ENCODE measurements around the gene ZNF785.

ZNF785 gene

GRCh38 chr16:30567991-30568638, 17.4 kb downstream of the ZNF785 start:
- H3K27ac ChIP-seq = no peak overlapping the region

GRCh38 chr16:30567160-30567990, 18.1 kb downstream of the ZNF785 start:
- TF ChIP-seq CTCF (conservative IDR thresholded peaks at IDR 0.05) (no peak), ZFX (IDR thresholded peaks at IDR 0.05) (no peak)
- no peak overlapping the region for H3K27ac ChIP-seq

More at GRCh38 chr16:30567991-30568638, 17.4 kb downstream of the ZNF785 start:
- no peak for TF ChIP-seq CTCF (conservative IDR thresholded peaks at IDR 0.05)

GRCh38 chr16:30566531-30566930, 19.0 kb downstream of the ZNF785 start:
- H3K27ac ChIP-seq = no peak overlapping the region

GRCh38 chr16:30565984-30566383, 19.5 kb downstream of the ZNF785 start:
- no peak overlapping the region for H3K27ac ChIP-seq

More at GRCh38 chr16:30566531-30566930, 19.0 kb downstream of the ZNF785 start:
- TF ChIP-seq ZFX (IDR thresholded peaks at IDR 0.05) = no peak
- no peak for TF ChIP-seq CTCF (conservative IDR thresholded peaks at IDR 0.05)

GRCh38 chr16:30565526-30565925, 20.0 kb downstream of the ZNF785 start:
- no peak for TF ChIP-seq CTCF (conservative IDR thresholded peaks at IDR 0.05)
- no peak for TF ChIP-seq ZFX (IDR thresholded peaks at IDR 0.05)

More at GRCh38 chr16:30565984-30566383, 19.5 kb downstream of the ZNF785 start:
- TF ChIP-seq ZFX (IDR thresholded peaks at IDR 0.05) (no peak), CTCF (conservative IDR thresholded peaks at IDR 0.05) (no peak)

GRCh38 chr16:30562021-30562420, 23.5 kb downstream of the ZNF785 start:
- H3K27ac ChIP-seq = no peak overlapping the region
- TF ChIP-seq ZFX (IDR thresholded peaks at IDR 0.05) (no peak), CTCF (conservative IDR thresholded peaks at IDR 0.05) (no peak)

More at GRCh38 chr16:30565526-30565925, 20.0 kb downstream of the ZNF785 start:
- H3K27ac ChIP-seq = no peak overlapping the region
